Coronary artery (tissue), 2 donors: ENCODE measurements around the gene MYO1B.

Source experiments
- DNase-seq: peaks from one replicate; pipeline ENCODE4 v3.0.0-alpha.2; 2017; ENCODE audit warnings: low spot score
- H3K27ac ChIP-seq, 2 donors: fragments of 200-600 bp; sonication (generic); one replicate each; pipeline ENCODE4 v1.5.1; 2016 to 2019
- H3K4me3 ChIP-seq: fragments of 200-600 bp; sonication (generic); 2 replicates; pipeline ENCODE4 v1.5.1; 2016; ENCODE audit warnings: mild to moderate bottlenecking, moderate library complexity
- CTCF ChIP-seq: fragments of 200-600 bp; sonication (generic); IDR thresholded peaks from one replicate; pipeline ENCODE4 v1.5.1; 2019; ENCODE audit warnings: antibody characterized with exemption

Gene MYO1B

GRCh38 chr2:191360918-191361317, 115.7 kb downstream of the MYO1B start:
- H3K27ac ChIP-seq = no peak overlapping the region
- no peak for DNase-seq
- no peak for TF ChIP-seq CTCF
- no peak overlapping the region for H3K4me3 ChIP-seq

- Histone ChIP-seq H3K4me3 (no peak overlapping the region), H3K27ac (no peak overlapping the region)
- TF ChIP-seq CTCF = no peak
- no peak for DNase-seq
These were observed 117.6 kb downstream of the MYO1B start for GRCh38 chr2:191362841-191363240.

GRCh38 chr2:191363267-191363666, 118.1 kb downstream of the MYO1B start:
- Histone ChIP-seq H3K4me3 (no peak overlapping the region), H3K27ac (no peak overlapping the region)
- no peak for TF ChIP-seq CTCF
- no peak for DNase-seq

- no peak for DNase-seq
- H3K27ac ChIP-seq = peak overlapping the region; percentile 17 to 83
- no peak for TF ChIP-seq CTCF
- no peak overlapping the region for H3K4me3 ChIP-seq
These were observed 119.9 kb downstream of the MYO1B start for GRCh38 chr2:191365089-191365488.

- H3K27ac ChIP-seq = peak overlapping the region; percentile 52 to 83
- H3K4me3 ChIP-seq = no peak overlapping the region
- TF ChIP-seq CTCF = no peak
- no peak for DNase-seq
These were observed 121.0 kb downstream of the MYO1B start for GRCh38 chr2:191366199-191366598.

GRCh38 chr2:191369034-191369433, 123.8 kb downstream of the MYO1B start:
- Histone ChIP-seq H3K27ac (no peak overlapping the region), H3K4me3 (no peak overlapping the region)
- no peak for TF ChIP-seq CTCF
- DNase-seq = no peak

GRCh38 chr2:191374366-191374765, 129.2 kb downstream of the MYO1B start:
- no peak for DNase-seq
- TF ChIP-seq CTCF = no peak

More at GRCh38 chr2:191374366-191374765, 129.2 kb downstream of the MYO1B start:
- no peak overlapping the region for H3K27ac ChIP-seq
- H3K4me3 ChIP-seq = no peak overlapping the region
